Left cardiac atrium (tissue), 4 donors: ENCODE results near the gene IL37. TPM values are rescaled to one million over a fixed set of nuclear protein-coding genes. Genes with fewer than 3 reads are reported as not detected.
"Not testable (repeated sequence)": the region's sequence is repeated elsewhere in the genome, so short reads cannot be mapped to it uniquely, and the experiment has no call there.

Experiments
- ATAC-seq, 2 donors: fragments of 200-7000 bp; cut with Tn5 transposase; one replicate each; pipeline ENCODE4 v1.9.1; 2020; ENCODE audit warnings: mild to moderate bottlenecking in 2 of 2, moderate library complexity in 2 of 2
- DNase-seq: peaks from one replicate; pipeline ENCODE4 v3.0.0-alpha.2; 2020
- intact Hi-C, 2 donors: fragments of 100-400 bp; cut with DNase I; formaldehyde crosslinking; loops; one replicate each; pipeline versions ENCODE4 v1.14.1 to v1.15.1; 2022 to 2023
- total RNA-seq, 2 donors: library from RNA; stranded (reverse); fragmentation: NEBNext Ultra II Directional; extraction: Animal tissue kit (Norgen Biotek cat#: 25700); gene quantifications; one replicate each; pipeline ENCODE4 v1.2.1, GENCODE V29; 2021
- donor health status: DM: no; HTN: yes; CAD: no.
- donor health status: DM: no; HTN: yes; CAD: no; lungs with severe emphysema.
- donor health status: DM: yes; HTN: yes; CAD: no.
- donor health status: Dilated cardiomyopathy.

Gene IL37
- total RNA-seq, 2 donors from 2014 or later: not detected

GRCh38 chr2:112886291-112886690 is 24.7 kb upstream of the IL37 start:
- intact Hi-C loops: loop anchor here in 1 of 2 donors (5.0 kb wide), 1 partner anchor 139 kb away; no protein-coding TSS in a partner anchor
- ATAC-seq: no peak
- no peak for DNase-seq

DNA sequence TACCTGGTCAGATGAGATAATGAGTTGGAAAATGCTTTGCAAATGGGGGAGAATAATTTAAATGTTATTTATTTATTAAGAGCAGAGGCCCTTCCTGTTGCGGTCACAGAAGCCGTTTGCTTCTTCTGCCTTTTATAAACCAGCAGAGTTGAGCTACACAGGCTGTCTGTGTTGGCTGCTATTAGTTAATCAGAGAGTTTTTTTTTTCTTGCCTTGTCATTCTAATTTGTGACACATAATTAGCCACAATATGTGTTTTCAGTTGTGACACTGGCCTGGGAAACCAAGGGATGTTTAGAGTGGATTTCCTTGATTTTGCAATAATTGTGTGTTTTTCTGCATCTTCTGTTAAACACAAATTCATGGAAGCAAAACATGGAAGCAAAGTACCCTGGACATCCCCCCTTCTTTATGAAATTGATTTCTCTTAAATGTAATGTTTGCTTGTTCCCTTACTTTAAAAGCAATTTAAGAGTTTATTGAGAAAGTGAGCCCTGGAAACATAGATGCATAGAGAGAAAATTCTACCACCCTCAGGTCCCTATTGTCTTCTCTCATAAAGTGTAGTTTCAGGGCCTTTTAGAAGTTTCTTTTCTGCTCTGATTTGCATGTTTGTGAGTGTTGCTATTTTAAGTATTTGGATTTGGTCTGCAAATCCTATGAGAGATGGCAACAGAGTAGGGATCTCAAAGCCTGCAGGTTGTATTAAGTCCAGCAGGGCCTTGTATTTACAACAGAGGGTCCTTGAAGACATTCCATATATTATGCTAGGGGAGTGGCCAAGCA is 22.8 kb upstream of the IL37 start:
- ATAC-seq (no peak), DNase-seq (no peak)
- intact Hi-C loops: loop anchor here in 1 of 2 donors (5.0 kb wide), 1 partner anchor 141 kb away; no protein-coding TSS in a partner anchor

- intact Hi-C loops: loop anchor here in 1 of 2 donors (5.0 kb wide), 1 partner anchor 143 kb away; no protein-coding TSS in a partner anchor
- DNase-seq: no peak
- ATAC-seq: no peak
These were observed 21.0 kb upstream of the IL37 start for GRCh38 chr2:112889976-112890375.

DNA sequence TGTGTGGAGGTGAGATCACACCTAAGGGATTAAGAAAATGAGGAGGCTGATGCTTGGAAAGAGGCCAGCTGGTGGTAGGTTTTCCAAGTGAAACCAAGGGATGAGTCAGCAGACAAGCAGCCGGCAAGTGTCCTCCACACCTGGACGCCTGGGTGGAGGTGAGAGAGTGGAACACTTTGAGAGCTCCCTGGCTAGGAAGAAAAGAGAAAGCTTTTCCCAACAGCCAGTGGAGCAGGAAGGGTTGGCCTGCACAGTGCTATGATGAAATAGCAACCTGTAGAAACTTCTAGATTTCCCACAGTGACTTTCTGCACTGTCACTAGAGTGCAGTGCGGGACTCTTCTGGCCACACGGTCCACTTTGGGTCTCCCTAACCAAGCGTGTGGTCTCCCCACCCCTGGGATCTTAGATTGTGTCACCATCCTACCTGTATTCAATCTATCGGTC is 19.6 kb upstream of the IL37 start:
- no peak for ATAC-seq
- no peak for DNase-seq
- intact Hi-C loops: no loop called here

DNA sequence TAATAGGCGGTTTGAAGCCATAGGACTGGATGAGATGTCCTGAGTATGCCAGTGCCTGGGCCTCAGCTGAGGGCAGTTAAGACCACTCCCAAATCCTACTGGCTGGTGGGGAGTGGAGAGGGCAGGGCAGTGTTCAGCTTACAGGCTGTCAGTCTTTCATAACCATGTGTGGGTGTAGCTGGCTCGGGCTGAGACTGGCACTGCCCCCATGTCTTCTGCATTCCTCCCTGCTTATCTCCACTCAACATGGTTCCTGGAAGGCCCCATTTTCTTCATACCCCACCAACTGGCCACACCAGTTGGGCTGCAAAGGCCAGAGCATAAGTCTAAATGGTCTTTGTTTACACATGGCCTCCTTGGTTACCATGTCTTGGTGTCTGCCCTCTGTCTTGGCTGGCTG is 17.2 kb upstream of the IL37 start:
- DNase-seq (no peak), ATAC-seq (peak in 1 of 2 donors; percentile 26)
- intact Hi-C loops: no loop called here

GRCh38 chr2:112896909-112897623 is 13.9 kb upstream of the IL37 start:
- intact Hi-C loops: no loop called here
- DNase-seq (no peak), ATAC-seq (no peak)

GRCh38 chr2:112897624-112897978 is 13.4 kb upstream of the IL37 start:
- no peak for ATAC-seq
- intact Hi-C loops: no loop called here

DNA sequence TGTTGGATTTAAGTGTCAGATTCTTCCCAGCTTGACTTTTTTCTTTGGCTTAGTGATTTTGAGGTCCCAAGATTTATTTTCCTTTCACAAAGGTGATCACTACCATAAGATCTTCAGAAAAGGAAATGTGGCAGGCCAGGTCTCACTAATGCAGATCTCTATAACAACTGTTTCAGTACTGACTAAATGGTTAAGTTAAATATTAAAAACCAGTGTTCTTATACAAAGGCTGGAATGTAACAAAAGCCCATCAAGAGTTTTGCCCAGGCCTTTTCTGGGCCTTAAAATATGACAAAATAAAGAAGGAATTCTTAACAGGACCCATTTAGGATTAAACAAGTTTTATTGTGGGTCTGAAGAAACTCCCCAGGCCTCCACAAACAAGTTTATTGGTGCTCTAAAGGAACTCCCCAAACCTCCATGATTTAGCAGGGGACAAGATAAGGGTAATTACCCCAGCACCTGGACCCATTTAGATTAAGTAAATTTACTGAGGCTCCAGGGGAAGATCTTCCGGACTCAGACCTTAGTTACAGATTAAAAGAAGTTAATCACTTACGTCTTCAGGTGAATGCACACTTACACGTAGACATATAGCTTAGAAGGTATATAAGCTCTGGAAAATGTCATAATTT is 9.4 kb upstream of the IL37 start:
- DNase-seq, ATAC-seq, intact Hi-C loops: not testable (repeated sequence)

More at GRCh38 chr2:112897624-112897978, 13.4 kb upstream of the IL37 start:
- DNase-seq: no peak

- intact Hi-C loops: no loop called here
- no peak for DNase-seq
- ATAC-seq: no peak
These were observed 8.1 kb upstream of the IL37 start for GRCh38 chr2:112902816-112903215.

DNA sequence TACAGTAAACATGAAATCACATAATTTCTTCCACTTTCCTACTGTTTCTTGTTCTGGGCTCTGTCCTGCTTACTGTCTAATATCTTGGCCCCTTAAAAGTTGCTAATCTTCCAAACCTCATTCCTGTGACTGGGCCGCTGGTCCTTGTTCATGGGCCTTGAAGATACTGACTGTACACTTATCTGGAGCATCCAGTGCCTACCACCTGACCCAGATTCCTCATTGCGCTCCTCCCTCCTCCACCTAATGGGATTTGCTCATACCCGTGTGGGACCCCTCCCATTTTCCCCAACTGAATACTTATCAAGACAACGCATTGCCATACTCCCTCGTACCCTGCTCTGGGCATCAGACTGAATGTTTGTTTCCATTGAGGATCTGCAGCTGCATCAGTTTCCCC is 6.1 kb upstream of the IL37 start:
- intact Hi-C loops: no loop called here
- ATAC-seq (no peak), DNase-seq (no peak)

GRCh38 chr2:112906276-112906675 is 4.7 kb upstream of the IL37 start:
- ATAC-seq (no peak), DNase-seq (no peak)
- intact Hi-C loops: no loop called here

DNA sequence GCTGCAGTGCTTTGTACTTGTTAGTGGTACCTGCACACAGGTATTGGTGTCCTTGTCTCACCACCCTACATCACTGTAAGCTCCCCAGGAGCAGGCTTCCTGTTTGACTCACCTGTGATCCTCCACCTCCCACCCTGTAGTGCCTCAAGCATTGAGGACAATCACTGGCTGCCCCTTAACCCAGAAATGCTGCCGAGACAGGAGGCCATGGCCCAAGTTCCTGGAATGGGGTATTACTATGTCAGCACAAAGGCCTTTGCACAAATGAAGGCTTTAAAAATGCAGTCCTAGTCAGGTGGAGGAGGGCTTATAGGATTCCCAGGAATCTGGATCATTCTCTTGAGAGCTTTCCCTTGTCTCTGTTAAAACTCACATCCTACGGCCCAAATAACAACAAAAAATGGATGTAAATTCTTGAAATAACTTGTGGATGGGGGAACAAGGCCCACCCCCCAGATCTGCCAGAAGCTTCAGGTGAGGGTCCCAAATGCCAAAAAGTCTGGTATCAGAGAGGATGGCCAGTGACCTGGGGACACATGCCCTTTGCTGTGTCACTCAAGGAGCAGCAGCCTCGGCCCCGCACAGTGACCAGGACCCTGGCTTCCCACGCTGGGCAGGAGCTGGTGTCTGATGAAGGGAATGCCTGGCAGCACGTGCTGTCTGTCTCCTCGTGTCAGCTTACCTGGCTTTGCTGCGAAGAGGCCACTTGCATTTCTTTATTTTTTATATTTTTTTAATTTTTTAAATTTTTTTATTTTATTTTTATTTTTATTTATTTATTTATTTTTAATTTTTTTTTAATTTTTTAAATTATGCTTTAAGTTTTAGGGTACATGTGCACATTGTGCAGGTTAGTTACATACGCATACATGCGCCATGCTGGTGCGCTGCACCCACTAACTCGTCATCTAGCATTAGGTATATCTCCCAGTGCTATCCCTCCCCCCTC is 3.7 kb upstream of the IL37 start:
- no peak for DNase-seq
- intact Hi-C loops: no loop called here
- ATAC-seq: no peak

- ATAC-seq, intact Hi-C loops, DNase-seq: not testable (repeated sequence)
These were observed 2.4 kb upstream of the IL37 start for GRCh38 chr2:112908559-112908958.

DNA sequence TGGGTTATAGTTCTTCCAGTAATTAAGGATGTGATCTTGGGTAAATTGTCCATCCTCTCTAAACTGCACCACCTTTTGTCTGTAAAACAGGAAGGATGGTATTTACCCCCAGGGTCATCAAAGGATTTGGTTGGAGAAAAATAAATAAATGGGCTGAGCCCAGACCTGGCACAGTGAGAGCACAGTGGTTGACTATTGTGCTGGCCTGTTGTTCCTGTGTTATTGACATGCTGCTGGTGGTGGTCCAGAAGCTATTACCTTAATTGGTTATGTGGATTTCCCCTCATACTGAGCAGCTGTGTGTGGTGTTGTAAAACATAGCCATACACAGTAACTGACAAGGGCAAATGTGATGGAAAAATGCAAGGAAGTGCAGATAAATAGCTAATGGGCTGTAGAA is 746 bp upstream of the IL37 start:
- no peak for ATAC-seq
- intact Hi-C loops: no loop called here

GRCh38 chr2:112912403-112912802 is 1.4 kb downstream of the IL37 start:
- intact Hi-C loops: no loop called here
- no peak for DNase-seq
- no peak for ATAC-seq

More for the DNA sequence above, 746 bp upstream of the IL37 start:
- no peak for DNase-seq

DNA sequence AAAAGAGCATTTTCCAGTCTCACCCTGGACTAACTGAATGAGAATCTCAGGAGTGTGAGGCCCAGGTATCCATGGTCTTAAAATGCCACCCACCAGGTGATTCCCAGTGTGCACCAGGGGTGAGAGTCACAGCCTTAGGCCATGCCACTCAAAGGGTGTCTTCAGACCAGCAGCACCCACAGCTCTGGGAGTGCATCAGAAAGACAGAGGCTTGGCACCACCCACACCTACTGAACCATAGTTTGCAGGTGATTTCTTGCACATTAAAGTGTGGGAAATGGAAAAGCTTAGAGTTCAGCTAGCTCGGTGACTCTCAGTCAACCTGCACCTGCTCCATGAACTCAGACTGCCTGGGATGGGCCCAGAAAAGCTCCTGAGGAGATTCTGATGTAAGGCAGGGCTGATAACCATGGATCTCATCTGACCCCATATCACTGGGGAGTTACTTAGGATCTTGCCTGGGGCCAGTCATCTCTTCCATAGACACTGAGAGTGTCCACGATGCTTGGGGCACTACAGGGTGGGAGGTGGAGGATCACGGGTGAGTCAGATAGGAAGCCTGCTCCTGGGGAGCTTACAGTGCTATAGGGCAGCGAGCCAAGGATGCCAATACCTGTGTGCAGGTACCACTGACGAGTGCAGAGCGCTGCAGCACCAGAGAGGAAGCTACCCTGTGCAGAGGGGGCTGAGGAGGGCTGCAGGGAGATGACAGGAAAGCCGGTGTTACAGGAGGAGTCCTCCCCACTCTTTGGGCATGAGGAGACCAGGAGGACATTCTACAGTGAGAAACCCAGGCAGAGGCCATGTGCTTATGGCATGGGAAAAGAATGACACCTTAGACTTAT is 4.6 kb downstream of the IL37 start:
- no peak for DNase-seq
- ATAC-seq: no peak
- intact Hi-C loops: no loop called here

GRCh38 chr2:112916145-112916571 is 5.2 kb downstream of the IL37 start:
- ATAC-seq: no peak
- no peak for DNase-seq
- intact Hi-C loops: no loop called here
